Thymus (tissue), 11 donors: ENCODE results near the gene KCNJ10. TPM values are rescaled to one million over a fixed set of nuclear protein-coding genes. Genes with fewer than 3 reads are reported as not detected.
A peak's percentile ranks its signal among the peaks of the same experiment; 100 is the strongest.

Experiments
- DNase-seq, 9 donors: peaks; one replicate each; pipeline ENCODE4 v3.0.0-alpha.2; 2013; ENCODE audit warnings: low spot score in 9 of 9, low read depth in 6 of 9, missing footprints in 1 of 9
- H3K27ac ChIP-seq, 2 donors: one replicate each; pipeline ENCODE4 v1.5.1; 2013; ENCODE audit warnings: control low read depth in 1 of 2, low read depth in 1 of 2, low read length in 1 of 2, mild to moderate bottlenecking in 1 of 2, moderate library complexity in 1 of 2
- H3K27me3 ChIP-seq, 2 donors: one replicate each; pipeline ENCODE4 v1.5.1; 2013; ENCODE audit warnings: low read length in 1 of 2; ENCODE audit not compliant: control insufficient read depth in 2 of 2, insufficient read depth in 1 of 2
- H3K36me3 ChIP-seq, 2 donors: one replicate each; pipeline ENCODE4 v1.5.1; 2013; ENCODE audit warnings: low read length in 1 of 2, mild to moderate bottlenecking in 1 of 2, moderate library complexity in 1 of 2; ENCODE audit not compliant: control insufficient read depth in 2 of 2, insufficient read depth in 2 of 2
- H3K4me1 ChIP-seq, 2 donors: one replicate each; pipeline ENCODE4 v1.5.1; 2013; ENCODE audit warnings: low read length in 2 of 2; ENCODE audit not compliant: control insufficient read depth in 2 of 2, insufficient read depth in 2 of 2
- H3K4me3 ChIP-seq, 2 donors: one replicate each; pipeline ENCODE4 v1.5.1; 2013; ENCODE audit warnings: low read length in 2 of 2, control low read depth in 1 of 2, mild to moderate bottlenecking in 1 of 2
- H3K9me3 ChIP-seq, 2 donors: one replicate each; pipeline ENCODE4 v1.5.1; 2013; ENCODE audit warnings: low read length in 1 of 2, mild to moderate bottlenecking in 1 of 2; ENCODE audit not compliant: control insufficient read depth in 2 of 2, insufficient read depth in 1 of 2
- WGBS: extraction: QIAGEN DNeasy Blood & Tissue Kit; methylation state at CpG from one replicate; pipeline ENCODE4 v1.1.7; 2013; 5-methylcytosine and 5-hydroxymethylcytosine counted together
- polyA plus RNA-seq: library from polyadenylated mRNA; stranded (reverse); fragments of 200-250 nt; gene quantifications from one replicate; pipeline ENCODE4 v1.2.3, GENCODE V29; 2013
- total RNA-seq: library from RNA; stranded (reverse); fragments of 120-200 nt; gene quantifications from one replicate; pipeline ENCODE4 v1.2.4, GENCODE V29; 2013
- donor health status: healthy.

The KCNJ10 gene
- total and polyA plus RNA-seq, 2 donors = 0.27 to 0.33 TPM

DNA sequence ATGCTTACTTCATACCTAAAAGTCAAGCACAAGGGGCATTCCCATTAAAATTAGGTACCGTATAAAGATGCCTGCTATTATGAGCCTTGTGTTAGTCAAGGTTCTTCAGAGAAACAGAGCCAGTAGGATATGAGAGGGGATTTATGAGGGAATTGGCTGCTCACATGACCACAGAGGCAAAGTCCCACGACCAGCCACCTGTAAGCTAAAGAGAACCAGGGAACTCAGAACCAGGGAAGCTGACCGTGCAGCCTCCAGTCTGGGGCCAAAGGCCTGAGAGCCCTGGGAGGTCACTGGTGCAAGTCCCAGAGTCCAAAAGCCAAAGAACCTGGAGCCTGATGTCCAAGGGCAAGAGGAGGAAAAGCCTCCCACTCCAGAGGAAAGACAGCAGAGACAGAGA is 58.2 kb downstream of the KCNJ10 start:
- no peak for DNase-seq
- H3K9me3 ChIP-seq = no peaks in the 10 kb centered on the region
- H3K4me3 ChIP-seq = no peak overlapping the region
- 84% methylated on average over 3 of the region's 3 CpGs for WGBS
- H3K4me1 ChIP-seq = no peaks in the 10 kb centered on the region
- H3K36me3 ChIP-seq = no peaks in the 10 kb centered on the region
- H3K27me3 ChIP-seq = peaks cover 0 to 11% of the 10 kb centered on the region in 2 donors
- H3K27ac ChIP-seq = no peak overlapping the region

DNA sequence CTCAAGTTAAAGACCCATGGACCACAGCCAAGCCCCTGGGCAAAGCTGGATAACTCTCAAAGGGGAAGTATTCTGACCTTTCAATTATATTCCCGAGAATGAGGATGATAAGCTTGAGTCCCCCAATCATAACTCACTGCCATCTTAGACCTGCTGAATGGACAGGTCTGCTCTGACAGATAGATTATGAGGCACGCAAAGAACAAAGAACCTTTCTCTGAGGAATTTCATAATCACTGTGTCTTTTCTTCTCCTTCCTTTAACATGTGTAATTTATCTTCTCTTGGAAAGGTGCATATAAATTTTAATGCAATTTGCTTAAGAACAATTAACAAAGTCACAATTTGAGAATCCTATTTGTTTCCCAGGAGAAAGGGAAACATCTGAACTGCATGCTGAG is 60.2 kb downstream of the KCNJ10 start:
- no peaks in the 10 kb centered on the region for H3K4me1 ChIP-seq
- no peaks in the 10 kb centered on the region for H3K9me3 ChIP-seq
- 86% methylated on average over 2 of the region's 2 CpGs for WGBS
- no peak for DNase-seq
- no peak overlapping the region for H3K27ac ChIP-seq
- peaks cover 0 to 11% of the 10 kb centered on the region in 2 donors for H3K27me3 ChIP-seq
- no peak overlapping the region for H3K4me3 ChIP-seq
- no peaks in the 10 kb centered on the region for H3K36me3 ChIP-seq

DNA sequence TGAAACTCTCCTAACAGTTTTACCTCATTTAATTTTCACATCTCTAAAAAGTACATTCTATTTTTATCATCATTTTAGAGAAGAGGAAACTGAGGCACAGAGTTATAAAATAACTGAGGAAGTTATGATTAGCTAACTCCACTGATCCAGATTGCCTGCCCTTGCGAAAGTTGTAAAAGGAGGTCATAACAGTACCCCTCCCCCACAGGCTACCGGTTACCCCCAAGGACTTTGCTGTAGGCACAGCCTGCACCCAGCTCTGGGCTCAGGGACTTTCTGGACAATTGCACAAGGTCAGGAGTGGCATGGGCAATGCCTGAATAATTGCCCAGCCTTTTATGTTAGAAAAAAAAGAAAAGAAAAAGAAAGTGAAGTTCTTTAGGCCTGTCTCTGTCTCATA is 60.9 kb downstream of the KCNJ10 start:
- Histone ChIP-seq H3K4me3 (no peak overlapping the region), H3K9me3 (no peaks in the 10 kb centered on the region), H3K27ac (no peak overlapping the region), H3K4me1 (no peaks in the 10 kb centered on the region), H3K27me3 (peaks cover 0 to 11% of the 10 kb centered on the region in 2 donors), H3K36me3 (no peaks in the 10 kb centered on the region)
- no peak for DNase-seq
- WGBS = 96% methylated on average over 2 of the region's 2 CpGs

DNA sequence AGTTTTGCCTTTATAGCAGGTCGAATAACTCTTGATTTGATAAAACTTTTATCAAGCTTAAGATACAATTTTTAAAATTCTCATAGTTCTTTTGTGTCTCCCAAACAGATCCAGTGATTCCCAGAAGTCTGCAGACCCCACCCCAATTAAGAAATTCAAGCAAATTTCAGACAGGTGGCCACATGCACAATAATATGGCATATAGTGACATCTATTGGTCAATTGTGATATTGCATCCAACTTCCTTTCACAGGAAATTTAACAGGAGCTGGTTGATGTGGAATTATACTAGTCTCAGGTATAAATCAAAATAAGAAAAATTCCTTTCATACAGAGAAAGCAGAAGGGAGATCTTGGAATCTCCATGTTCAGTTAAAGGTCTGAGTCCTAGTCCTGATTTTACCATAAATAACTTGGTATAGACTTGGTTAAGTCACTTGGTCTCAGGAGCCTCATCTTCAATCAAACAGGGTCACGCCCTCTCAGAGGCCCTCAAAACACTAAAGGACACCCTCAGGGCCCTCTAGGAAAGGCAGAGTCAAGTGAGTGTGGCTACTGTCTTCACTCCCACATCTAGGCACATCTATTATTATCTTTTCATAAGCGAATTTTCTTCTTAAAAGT is 62.3 kb downstream of the KCNJ10 start:
- Histone ChIP-seq H3K36me3 (no peaks in the 10 kb centered on the region), H3K27me3 (peaks cover 0 to 11% of the 10 kb centered on the region in 2 donors), H3K27ac (no peak overlapping the region), H3K4me1 (no peaks in the 10 kb centered on the region), H3K9me3 (no peaks in the 10 kb centered on the region), H3K4me3 (no peak overlapping the region)
- WGBS = 78% methylated on average over 3 of the region's 3 CpGs
- peak in 7 of 9 donors; percentile 27 to 64 (median 45) for DNase-seq

DNA sequence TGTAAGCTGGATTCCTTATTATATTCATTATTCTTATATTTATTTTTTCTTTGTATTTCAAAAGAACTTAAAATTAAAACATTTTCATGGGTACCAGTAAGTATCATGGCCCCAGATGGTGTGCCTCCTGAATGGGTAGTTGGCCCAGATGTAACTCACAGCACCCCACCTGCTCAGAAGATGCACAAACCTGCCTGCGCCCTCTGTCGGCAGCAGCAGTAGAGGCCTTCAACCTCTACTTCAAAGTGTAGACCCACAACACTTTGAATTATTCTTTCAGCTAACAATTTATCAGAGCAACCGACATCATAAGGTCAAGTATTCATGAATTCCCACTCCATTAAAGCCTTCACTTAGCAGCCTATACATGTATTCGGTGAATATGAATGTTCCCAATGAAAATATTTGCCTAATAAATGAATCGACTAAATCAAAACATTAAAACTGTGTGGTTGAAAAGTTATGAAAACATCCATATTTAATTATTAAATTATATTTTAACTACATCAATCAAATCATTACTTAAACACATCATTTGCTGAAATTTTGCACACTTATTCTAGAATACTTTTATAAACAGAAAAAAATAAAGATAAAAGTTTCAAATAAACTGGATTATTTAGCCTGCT is 63.5 kb downstream of the KCNJ10 start:
- Histone ChIP-seq H3K27ac (no peak overlapping the region), H3K36me3 (no peaks in the 10 kb centered on the region), H3K9me3 (no peaks in the 10 kb centered on the region), H3K27me3 (peaks cover 0 to 6% of the 10 kb centered on the region in 2 donors), H3K4me3 (no peak overlapping the region), H3K4me1 (no peaks in the 10 kb centered on the region)
- DNase-seq = peak; percentile 37 to 84 (median 62)
- 28% methylated on average over 5 of the region's 5 CpGs for WGBS

DNA sequence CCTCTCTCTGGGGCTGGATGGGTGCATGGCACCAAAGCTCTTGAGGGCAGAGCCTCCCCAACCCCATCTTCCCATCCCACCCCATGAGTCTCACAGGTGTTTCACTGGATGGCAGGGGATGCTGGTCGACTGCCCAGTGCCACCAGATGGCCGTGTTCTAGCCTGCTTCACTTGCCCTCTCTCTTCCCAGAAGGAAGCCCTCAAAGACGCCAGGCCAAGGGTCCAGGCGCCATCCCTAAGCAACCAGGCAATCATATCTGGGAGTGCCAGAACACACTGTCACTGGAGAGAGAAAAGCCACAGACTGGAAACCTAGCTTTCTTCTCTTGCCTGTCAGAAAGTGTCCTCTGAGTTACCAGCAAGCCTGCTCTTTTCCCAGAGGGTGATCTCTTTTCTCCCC is 64.9 kb downstream of the KCNJ10 start:
- no peaks in the 10 kb centered on the region for H3K36me3 ChIP-seq
- no peaks in the 10 kb centered on the region for H3K9me3 ChIP-seq
- H3K27ac ChIP-seq = no peak overlapping the region
- H3K4me1 ChIP-seq = no peaks in the 10 kb centered on the region
- DNase-seq = no peak
- no peak overlapping the region for H3K4me3 ChIP-seq
- H3K27me3 ChIP-seq = no peaks in the 10 kb centered on the region
- WGBS = 93% methylated on average over 4 of the region's 4 CpGs

DNA sequence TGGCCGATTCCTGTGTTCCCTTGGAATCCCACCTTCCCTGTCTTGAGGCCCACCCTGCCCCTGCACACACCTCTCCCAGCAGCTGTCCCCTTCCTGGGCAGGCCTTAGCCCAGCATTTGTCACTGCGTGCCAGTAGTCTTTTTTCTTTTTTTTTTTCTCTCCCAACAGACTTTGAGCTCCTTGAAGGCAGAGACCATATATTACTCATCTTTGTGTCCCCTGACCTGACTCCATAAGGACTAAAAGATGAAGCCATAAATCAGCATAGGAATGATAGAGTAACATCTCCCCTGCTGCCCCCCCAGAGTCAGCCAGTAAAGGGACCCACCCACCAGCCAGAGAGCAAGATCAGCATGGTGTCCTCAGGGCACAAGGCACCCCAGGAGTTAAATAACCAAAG is 65.5 kb downstream of the KCNJ10 start:
- no peaks in the 10 kb centered on the region for H3K4me1 ChIP-seq
- H3K27ac ChIP-seq = no peak overlapping the region
- H3K36me3 ChIP-seq = no peaks in the 10 kb centered on the region
- 95% methylated on average over 2 of the region's 2 CpGs for WGBS
- no peaks in the 10 kb centered on the region for H3K27me3 ChIP-seq
- no peak overlapping the region for H3K4me3 ChIP-seq
- no peaks in the 10 kb centered on the region for H3K9me3 ChIP-seq
- no peak for DNase-seq

DNA sequence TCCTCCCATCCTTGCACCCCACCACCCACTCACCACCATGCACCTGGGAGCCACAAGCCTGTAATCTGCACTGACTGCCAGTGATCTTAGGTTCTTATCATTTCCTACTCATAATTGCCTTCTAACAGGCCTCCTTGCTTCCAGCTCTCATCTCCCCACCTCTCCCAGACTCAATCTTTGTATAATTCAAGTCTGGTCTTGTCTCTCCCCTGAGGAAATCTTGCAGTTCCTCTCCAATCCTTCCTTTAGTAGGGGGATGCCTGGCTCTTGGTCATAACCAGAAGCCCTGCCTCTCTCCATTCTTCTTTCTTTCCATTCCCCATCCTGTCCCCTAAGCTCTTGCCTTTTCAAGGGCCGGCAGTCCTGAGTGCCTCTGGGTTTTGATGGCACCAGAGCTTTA is 66.0 kb downstream of the KCNJ10 start:
- Histone ChIP-seq H3K9me3 (no peaks in the 10 kb centered on the region), H3K27ac (no peak overlapping the region), H3K27me3 (peaks cover 0 to 4% of the 10 kb centered on the region in 2 donors), H3K4me1 (no peaks in the 10 kb centered on the region), H3K36me3 (no peaks in the 10 kb centered on the region), H3K4me3 (no peak overlapping the region)
- WGBS = 91% methylated on average over 1 of the region's 1 CpG
- no peak for DNase-seq

DNA sequence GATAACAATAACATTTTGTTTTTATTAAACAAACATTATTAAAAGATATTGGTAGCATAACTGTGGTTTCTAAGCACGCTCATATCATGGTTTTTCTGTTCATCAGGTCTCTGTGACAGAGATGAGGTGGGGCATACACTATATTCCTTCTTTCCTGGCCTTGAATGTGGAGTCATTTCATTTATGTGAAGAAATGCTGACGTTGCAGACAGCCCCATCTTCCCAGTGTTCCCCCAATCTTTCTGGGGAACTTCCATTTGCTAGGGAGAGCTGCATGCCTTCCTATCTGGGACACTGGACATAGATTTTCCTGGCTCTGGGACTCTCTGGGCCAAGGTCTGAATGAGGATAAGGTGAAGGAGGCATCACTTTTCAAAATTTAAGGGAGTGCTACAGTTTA is 68.5 kb downstream of the KCNJ10 start:
- H3K36me3 ChIP-seq = no peaks in the 10 kb centered on the region
- H3K4me1 ChIP-seq = no peaks in the 10 kb centered on the region
- peaks cover 0 to 4% of the 10 kb centered on the region in 2 donors for H3K27me3 ChIP-seq
- H3K9me3 ChIP-seq = no peaks in the 10 kb centered on the region
- DNase-seq = no peak
- no peak overlapping the region for H3K4me3 ChIP-seq
- 93% methylated on average over 2 of the region's 2 CpGs for WGBS
- H3K27ac ChIP-seq = no peak overlapping the region
